Stimulated activated naive CD8-positive, alpha-beta T cell treated with anti-CD3 and anti-CD28 coated beads, Interleukin-15, Interleukin-2, amounts not matched to agents 100 ng/mL and 50 ng/mL, for 24 hours (primary cell): ENCODE results near the gene CIAO2B.
"Not testable (repeated sequence)": the region's sequence is repeated elsewhere in the genome, so short reads cannot be mapped to it uniquely, and the experiment has no call there.

Experiments used
- H3K27ac Mint-ChIP-seq: one replicate; pipeline ENCODE4 v1.8.0; 2021; ENCODE audit warnings: mild to moderate bottlenecking, mixed read lengths
- H3K27me3 Mint-ChIP-seq: one replicate; pipeline ENCODE4 v1.8.0; 2021; ENCODE audit warnings: mixed read lengths
- H3K36me3 Mint-ChIP-seq: one replicate; pipeline ENCODE4 v1.8.0; 2021; ENCODE audit warnings: low read depth, mixed read lengths
- H3K4me1 Mint-ChIP-seq: one replicate; pipeline ENCODE4 v1.8.0; 2021; ENCODE audit warnings: low read depth, mixed read lengths
- H3K4me3 Mint-ChIP-seq: one replicate; pipeline ENCODE4 v1.8.0; 2021; ENCODE audit warnings: mild to moderate bottlenecking, mixed read lengths
- H3K9me3 Mint-ChIP-seq: one replicate; pipeline ENCODE4 v1.8.0; 2021; ENCODE audit warnings: mixed read lengths

CIAO2B gene

GRCh38 chr16:66934138-66934838 lies at the start of gene CIAO2B:
CIAO2B (minus strand) TSS chr16:66934402; CDS start chr16:66934364, 38 bp downstream.
- Mint-ChIP-seq H3K27ac (peak within 1 kb of the TSS; percentile 94), H3K4me1 (peaks cover 47% of the 10 kb centered on the region), H3K9me3 (no peaks in the 10 kb centered on the region), H3K4me3 (peak within 1 kb of the TSS; percentile 91), H3K27me3 (no peaks in the 10 kb centered on the region), H3K36me3 (peaks cover 33% of the 10 kb centered on the region)

GRCh38 chr16:66983033-66983432 lies 48.8 kb upstream of the CIAO2B start:
- H3K27me3 Mint-ChIP-seq: no peaks in the 10 kb centered on the region
- H3K27ac Mint-ChIP-seq: no peak overlapping the region
- peaks cover 46% of the 10 kb centered on the region for H3K4me1 Mint-ChIP-seq
- no peaks in the 10 kb centered on the region for H3K9me3 Mint-ChIP-seq
- H3K4me3 Mint-ChIP-seq: no peak overlapping the region
- no peaks in the 10 kb centered on the region for H3K36me3 Mint-ChIP-seq

- Mint-ChIP-seq H3K4me3 (no peak overlapping the region), H3K9me3 (no peaks in the 10 kb centered on the region), H3K27me3 (no peaks in the 10 kb centered on the region), H3K36me3 (no peaks in the 10 kb centered on the region), H3K4me1 (peaks cover 51% of the 10 kb centered on the region), H3K27ac (no peak overlapping the region)
Measured at GRCh38 chr16:66979011-66979717, 45.0 kb upstream of the CIAO2B start.

- Mint-ChIP-seq H3K9me3 (no peaks in the 10 kb centered on the region), H3K36me3 (no peaks in the 10 kb centered on the region), H3K27ac (no peak overlapping the region), H3K4me1 (peaks cover 41% of the 10 kb centered on the region), H3K4me3 (no peak overlapping the region), H3K27me3 (no peaks in the 10 kb centered on the region)
Measured at GRCh38 chr16:66977341-66978113, 43.3 kb upstream of the CIAO2B start.

- Mint-ChIP-seq H3K27ac (no peak overlapping the region), H3K4me3 (no peak overlapping the region), H3K27me3 (no peaks in the 10 kb centered on the region), H3K9me3 (no peaks in the 10 kb centered on the region), H3K4me1 (peaks cover 37% of the 10 kb centered on the region), H3K36me3 (no peaks in the 10 kb centered on the region)
Measured at GRCh38 chr16:66976746-66977145, 42.5 kb upstream of the CIAO2B start.

GRCh38 chr16:66975302-66975893 lies 41.2 kb upstream of the CIAO2B start:
- Mint-ChIP-seq H3K4me1 (peaks cover 26% of the 10 kb centered on the region), H3K4me3 (peak overlapping the region; percentile 57), H3K36me3 (no peaks in the 10 kb centered on the region), H3K27me3 (no peaks in the 10 kb centered on the region), H3K9me3 (no peaks in the 10 kb centered on the region), H3K27ac (no peak overlapping the region)

GRCh38 chr16:66974932-66975246 lies 40.7 kb upstream of the CIAO2B start:
- not testable (repeated sequence) for H3K36me3 Mint-ChIP-seq, H3K9me3 Mint-ChIP-seq, H3K27me3 Mint-ChIP-seq
- H3K4me3 Mint-ChIP-seq: peak overlapping the region; percentile 57
- H3K4me1 Mint-ChIP-seq: peaks cover 24% of the 10 kb centered on the region
- peak overlapping the region; percentile 61 for H3K27ac Mint-ChIP-seq

GRCh38 chr16:66974156-66974931 lies 40.1 kb upstream of the CIAO2B start:
- not testable (repeated sequence) for H3K4me3 Mint-ChIP-seq, H3K27ac Mint-ChIP-seq, H3K9me3 Mint-ChIP-seq, H3K27me3 Mint-ChIP-seq, H3K36me3 Mint-ChIP-seq
- H3K4me1 Mint-ChIP-seq: peaks cover 24% of the 10 kb centered on the region

- H3K4me3 Mint-ChIP-seq: no peak overlapping the region
- H3K27me3 Mint-ChIP-seq: no peaks in the 10 kb centered on the region
- H3K27ac Mint-ChIP-seq: no peak overlapping the region
- no peaks in the 10 kb centered on the region for H3K36me3 Mint-ChIP-seq
- no peaks in the 10 kb centered on the region for H3K9me3 Mint-ChIP-seq
- H3K4me1 Mint-ChIP-seq: peaks cover 24% of the 10 kb centered on the region
Measured at GRCh38 chr16:66973716-66974115, 39.5 kb upstream of the CIAO2B start.

- Mint-ChIP-seq H3K27ac (no peak overlapping the region), H3K9me3 (no peaks in the 10 kb centered on the region)
Measured at GRCh38 chr16:66972983-66973382, 38.8 kb upstream of the CIAO2B start.

GRCh38 chr16:66970775-66971720 lies 36.8 kb upstream of the CIAO2B start:
- Mint-ChIP-seq H3K27me3 (no peaks in the 10 kb centered on the region), H3K9me3 (no peaks in the 10 kb centered on the region), H3K27ac (no peak overlapping the region), H3K4me3 (no peak overlapping the region), H3K4me1 (peaks cover 14% of the 10 kb centered on the region), H3K36me3 (no peaks in the 10 kb centered on the region)

More at GRCh38 chr16:66972983-66973382, 38.8 kb upstream of the CIAO2B start:
- H3K4me3 Mint-ChIP-seq: no peak overlapping the region
- no peaks in the 10 kb centered on the region for H3K36me3 Mint-ChIP-seq
- peaks cover 20% of the 10 kb centered on the region for H3K4me1 Mint-ChIP-seq
- H3K27me3 Mint-ChIP-seq: no peaks in the 10 kb centered on the region

- Mint-ChIP-seq H3K36me3 (no peaks in the 10 kb centered on the region), H3K27ac (no peak overlapping the region), H3K4me1 (no peaks in the 10 kb centered on the region), H3K27me3 (peaks cover 3% of the 10 kb centered on the region), H3K9me3 (no peaks in the 10 kb centered on the region), H3K4me3 (no peak overlapping the region)
Measured at GRCh38 chr16:66968847-66969246, 34.6 kb upstream of the CIAO2B start.

- no peaks in the 10 kb centered on the region for H3K9me3 Mint-ChIP-seq
- peaks cover 12% of the 10 kb centered on the region for H3K4me1 Mint-ChIP-seq
- no peak overlapping the region for H3K4me3 Mint-ChIP-seq
- H3K27me3 Mint-ChIP-seq: peaks cover 3% of the 10 kb centered on the region
- no peak overlapping the region for H3K27ac Mint-ChIP-seq
- H3K36me3 Mint-ChIP-seq: no peaks in the 10 kb centered on the region
Measured at GRCh38 chr16:66964049-66964448, 29.8 kb upstream of the CIAO2B start.
